Hepatocyte (in vitro differentiated cells): Measurements from ENCODE around the gene BID. TPM values are rescaled to one million over a fixed set of nuclear protein-coding genes. Genes with fewer than 3 reads are reported as not detected.

Source experiments
- DNase-seq: peaks from one replicate; pipeline ENCODE4 v3.0.0-alpha.2; 2016; ENCODE audit warnings: low spot score
- H2AFZ ChIP-seq: fragments of 200-600 bp; sonication (generic); 2 replicates; pipeline ENCODE4 v1.6.0; 2016; ENCODE audit warnings: antibody characterized with exemption, mild to moderate bottlenecking
- H3K27ac ChIP-seq: fragments of 200-600 bp; sonication (generic); 2 replicates; pipeline ENCODE4 v1.5.1; 2016; ENCODE audit warnings: mild to moderate bottlenecking
- H3K27me3 ChIP-seq: fragments of 200-600 bp; sonication (generic); 2 replicates; pipeline ENCODE4 v1.6.1; 2016
- H3K36me3 ChIP-seq: fragments of 200-600 bp; sonication (generic); replicated peaks from 2 replicates; pipeline ENCODE4 v1.5.1; 2016; ENCODE audit warnings: low read depth; ENCODE audit not compliant: insufficient read depth
- H3K4me1 ChIP-seq: fragments of 200-600 bp; sonication (generic); 2 replicates; pipeline ENCODE4 v1.5.1; 2016; ENCODE audit warnings: mild to moderate bottlenecking, moderate library complexity; ENCODE audit not compliant: insufficient read depth
- H3K4me2 ChIP-seq: fragments of 200-600 bp; sonication (generic); 2 replicates; pipeline ENCODE4 v1.6.0; 2016
- H3K4me3 ChIP-seq: fragments of 200-600 bp; sonication (generic); 2 replicates; pipeline ENCODE4 v1.5.1; 2016; ENCODE audit warnings: mild to moderate bottlenecking
- H3K79me2 ChIP-seq: fragments of 200-600 bp; sonication (generic); 2 replicates; pipeline ENCODE4 v1.6.0; 2017; ENCODE audit warnings: mild to moderate bottlenecking
- H3K9me2 ChIP-seq: fragments of 200-600 bp; sonication (generic); replicated peaks from 2 replicates; pipeline ENCODE4 v1.6.0; 2017; ENCODE audit warnings: mild to moderate bottlenecking; ENCODE audit not compliant: insufficient read depth
- H3K9me3 ChIP-seq: fragments of 200-600 bp; sonication (generic); 2 replicates; pipeline ENCODE4 v1.5.1; 2016; ENCODE audit warnings: low read depth, mild to moderate bottlenecking
- H4K20me1 ChIP-seq: fragments of 200-600 bp; sonication (generic); 2 replicates; pipeline ENCODE4 v1.6.0; 2016; ENCODE audit warnings: mild to moderate bottlenecking; ENCODE audit not compliant: insufficient read depth, poor library complexity, severe bottlenecking
- EZH2 ChIP-seq: fragments of 200-600 bp; sonication (generic); IDR thresholded peaks from 2 replicates; pipeline ENCODE4 v1.6.1; 2016; ENCODE audit warnings: antibody characterized with exemption, mild to moderate bottlenecking, borderline replicate concordance
- EZH2phosphoT487 ChIP-seq: fragments of 200-600 bp; sonication (generic); IDR thresholded peaks from one replicate; pipeline ENCODE4 v1.6.1; 2018; ENCODE audit warnings: antibody characterized with exemption, mild to moderate bottlenecking, low read depth, moderate library complexity; ENCODE audit not compliant: unreplicated experiment, severe bottlenecking
- WGBS: methylation state at CpG from one replicate; pipeline ENCODE4 v1.1.6; 2016; ENCODE audit warnings: low lambda C conversion rate; ENCODE audit errors: missing lambda C conversion rate; 5-methylcytosine and 5-hydroxymethylcytosine counted together
- polyA plus RNA-seq: library from polyadenylated mRNA; unstranded; fragments of >200 nt; fragmentation: Nextera tagmentation; extraction: Ambion mirVana; gene quantifications from 2 replicates; pipeline ENCODE4 v1.2.1, GENCODE V29; 2016
- total RNA-seq: library from RNA; depleted of rRNA; stranded (reverse); fragments of >200 nt; gene quantifications from 2 replicates; pipeline ENCODE4 v1.2.3, GENCODE V29; 2014
- TF ChIP-seq, protein P1 (sequence below): fragments of 200-600 bp; sonication (generic); IDR thresholded peaks from 2 replicates; pipeline ENCODE4 v1.5.1; 2016; ENCODE audit warnings: antibody characterized with exemption, mild to moderate bottlenecking; ENCODE audit not compliant: poor library complexity

BID gene
- total and polyA plus RNA-seq, 2 experiments from 2014 or later = 34.5 to 55.5 TPM

DNA sequence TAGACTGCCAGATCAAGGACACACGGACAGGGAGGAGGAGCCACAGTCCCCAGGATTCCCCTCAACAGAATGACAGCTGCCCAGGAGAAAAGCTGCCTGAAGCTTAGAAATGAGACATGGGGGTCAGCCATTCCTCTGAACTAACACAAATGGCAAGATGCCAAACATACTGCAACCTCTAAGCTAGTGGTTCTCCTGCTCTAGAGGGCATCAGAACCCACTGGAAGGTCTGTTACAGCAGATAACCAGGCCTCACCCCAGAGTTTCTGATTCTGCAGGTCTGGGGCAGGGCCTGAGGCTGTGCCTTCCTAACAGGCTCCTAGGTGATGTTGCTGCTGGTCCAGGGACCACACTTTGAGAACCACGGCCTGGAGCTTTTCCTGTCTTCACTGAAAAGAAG, 28.6 kb upstream of the BID start:
- Histone ChIP-seq H3K36me3 (no peaks in the 10 kb centered on the region), H3K27me3 (no peaks in the 10 kb centered on the region), H3K9me2 (no peaks in the 10 kb centered on the region), H3K27ac (no peak overlapping the region), H3K9me3 (no peaks in the 10 kb centered on the region), H2AFZ (no peak overlapping the region), H4K20me1 (no peaks in the 10 kb centered on the region), H3K4me1 (peaks cover 7% of the 10 kb centered on the region), H3K4me3 (no peak overlapping the region), H3K4me2 (no peak overlapping the region), H3K79me2 (no peaks in the 10 kb centered on the region)
- DNase-seq = no peak
- TF ChIP-seq EZH2 (no peak), EZH2phosphoT487 (no peak)
- TF ChIP-seq, protein P1, sequence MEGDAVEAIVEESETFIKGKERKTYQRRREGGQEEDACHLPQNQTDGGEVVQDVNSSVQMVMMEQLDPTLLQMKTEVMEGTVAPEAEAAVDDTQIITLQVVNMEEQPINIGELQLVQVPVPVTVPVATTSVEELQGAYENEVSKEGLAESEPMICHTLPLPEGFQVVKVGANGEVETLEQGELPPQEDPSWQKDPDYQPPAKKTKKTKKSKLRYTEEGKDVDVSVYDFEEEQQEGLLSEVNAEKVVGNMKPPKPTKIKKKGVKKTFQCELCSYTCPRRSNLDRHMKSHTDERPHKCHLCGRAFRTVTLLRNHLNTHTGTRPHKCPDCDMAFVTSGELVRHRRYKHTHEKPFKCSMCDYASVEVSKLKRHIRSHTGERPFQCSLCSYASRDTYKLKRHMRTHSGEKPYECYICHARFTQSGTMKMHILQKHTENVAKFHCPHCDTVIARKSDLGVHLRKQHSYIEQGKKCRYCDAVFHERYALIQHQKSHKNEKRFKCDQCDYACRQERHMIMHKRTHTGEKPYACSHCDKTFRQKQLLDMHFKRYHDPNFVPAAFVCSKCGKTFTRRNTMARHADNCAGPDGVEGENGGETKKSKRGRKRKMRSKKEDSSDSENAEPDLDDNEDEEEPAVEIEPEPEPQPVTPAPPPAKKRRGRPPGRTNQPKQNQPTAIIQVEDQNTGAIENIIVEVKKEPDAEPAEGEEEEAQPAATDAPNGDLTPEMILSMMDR = no peak
- WGBS = 92% methylated on average over 2 of the region's 2 CpGs

GRCh38 chr22:17802411-17802810, 28.1 kb upstream of the BID start:
- H3K36me3 ChIP-seq = no peaks in the 10 kb centered on the region
- TF ChIP-seq, protein P1 = no peak
- TF ChIP-seq EZH2 = no peak
- no peak for TF ChIP-seq EZH2phosphoT487
- no peak overlapping the region for H2AFZ ChIP-seq
- H3K9me3 ChIP-seq = no peaks in the 10 kb centered on the region
- WGBS = 92% methylated on average over 10 of the region's 10 CpGs
- no peak overlapping the region for H3K4me2 ChIP-seq
- no peaks in the 10 kb centered on the region for H3K9me2 ChIP-seq
- no peaks in the 10 kb centered on the region for H3K79me2 ChIP-seq
- no peak for DNase-seq
- peaks cover 7% of the 10 kb centered on the region for H3K4me1 ChIP-seq
- no peak overlapping the region for H3K4me3 ChIP-seq
- no peaks in the 10 kb centered on the region for H3K27me3 ChIP-seq
- no peaks in the 10 kb centered on the region for H4K20me1 ChIP-seq
- no peak overlapping the region for H3K27ac ChIP-seq

- Histone ChIP-seq H4K20me1 (no peaks in the 10 kb centered on the region), H3K36me3 (no peaks in the 10 kb centered on the region), H3K79me2 (no peaks in the 10 kb centered on the region), H2AFZ (no peak overlapping the region), H3K4me3 (no peak overlapping the region), H3K4me2 (no peak overlapping the region), H3K9me2 (no peaks in the 10 kb centered on the region), H3K4me1 (peaks cover 7% of the 10 kb centered on the region), H3K27me3 (no peaks in the 10 kb centered on the region), H3K9me3 (no peaks in the 10 kb centered on the region), H3K27ac (no peak overlapping the region)
- TF ChIP-seq, protein P1 = no peak
- TF ChIP-seq EZH2 = no peak
- no peak for TF ChIP-seq EZH2phosphoT487
- 86% methylated on average over 22 of the region's 23 CpGs for WGBS
- no peak for DNase-seq
Measured at GRCh38 chr22:17797721-17798559, 23.7 kb upstream of the BID start.
